AG09309 (cell line): ENCODE results near the gene USP11.

Experiments used
- DNase-seq: peaks from one replicate; pipeline ENCODE4 v3.0.0-alpha.2; 2010; ENCODE audit warnings: low read depth
- H3K4me3 ChIP-seq: 2 replicates; pipeline ENCODE4 v1.5.1; 2011; ENCODE audit warnings: mild to moderate bottlenecking, low read depth, low read length, moderate library complexity; ENCODE audit not compliant: control insufficient read depth
- CTCF ChIP-seq: IDR thresholded peaks from 2 replicates; pipeline ENCODE4 v1.5.1; 2011; ENCODE audit warnings: mild to moderate bottlenecking, low read depth, low read length, inconsistent platforms; ENCODE audit not compliant: insufficient read depth, control insufficient read depth; ENCODE audit errors: missing control alignments

USP11 gene

GRCh38 chrX:47297874-47298273 is 65.1 kb downstream of the USP11 start:
- no peak for DNase-seq
- no peak overlapping the region for H3K4me3 ChIP-seq
- no peak for TF ChIP-seq CTCF
